ENCODE data around the gene CELF3. TPM values are rescaled to one million over a fixed set of nuclear protein-coding genes. Genes with fewer than 3 reads are reported as not detected.
"Not testable (repeated sequence)": the region's sequence is repeated elsewhere in the genome, so short reads cannot be mapped to it uniquely, and the experiment has no call there.

CELF3 gene
- total RNA-seq, 1 experiment from 2014 or later, result 0.07 TPM

GRCh38 chr1:151684128-151684527 lies 32.5 kb downstream of the CELF3 start:
- Histone ChIP-seq H3K27me3 (ENCODE audit: low read length) (no peaks in the 10 kb centered on the region), H3K36me3 (ENCODE audit: low read depth, low read length) (no peaks in the 10 kb centered on the region), H3F3A (ENCODE audit: low read length, unreplicated experiment) (no peaks in the 10 kb centered on the region), H2AFZ (ENCODE audit: low read length) (no peak overlapping the region), H3K79me2 (ENCODE audit: low read length) (no peaks in the 10 kb centered on the region), H4K20me1 (ENCODE audit: low read length) (no peaks in the 10 kb centered on the region), H3K27ac (ENCODE audit: low read length) (no peak overlapping the region), H3K9me3 (ENCODE audit: low read length) (no peaks in the 10 kb centered on the region), H3K4me3 (ENCODE audit: low read length) (no peak overlapping the region), H3K9me2 (replicated peaks; ENCODE audit: low read length) (no peaks in the 10 kb centered on the region), H3K9ac (ENCODE audit: low read length) (no peak overlapping the region), H3K4me1 (ENCODE audit: insufficient read depth, low read length) (peaks cover 30% of the 10 kb centered on the region), H3K4me2 (ENCODE audit: low read length) (no peak overlapping the region)
- no TSS peak for BruUV-seq (replicated peaks)
- TF ChIP-seq EZH2 (IDR thresholded peaks at IDR 0.05; ENCODE audit: low read length, unreplicated experiment) (no peak), EZH2phosphoT487 (IDR thresholded peaks at IDR 0.05; ENCODE audit: borderline replicate concordance, low read length) (no peak), CTCF (conservative IDR thresholded peaks at IDR 0.05; ENCODE audit: low read depth, low read length) (no peak)
- ATAC-seq, result no peak
- intact Hi-C loops (cut with micrococcal nuclease), result loop anchor here (5.0 kb wide), 1 partner anchor 137 kb away; no protein-coding TSS in a partner anchor
- DNase-seq, result no peak
- ChIA-PET CTCF (no interaction called here), POLR2A (ENCODE audit: unreplicated experiment) (no interaction called here)

GRCh38 chr1:151682901-151683300 lies 33.7 kb downstream of the CELF3 start:
- BruUV-seq (replicated peaks); H3F3A ChIP-seq (ENCODE audit: low read length, unreplicated experiment); H3K27ac ChIP-seq (ENCODE audit: low read length); ATAC-seq; H3K9ac ChIP-seq (ENCODE audit: low read length); H3K4me2 ChIP-seq (ENCODE audit: low read length); DNase-seq; POLR2A ChIA-PET (ENCODE audit: unreplicated experiment); CTCF ChIA-PET; H3K27me3 ChIP-seq (ENCODE audit: low read length); H3K4me3 ChIP-seq (ENCODE audit: low read length); H3K36me3 ChIP-seq (ENCODE audit: low read depth, low read length); H2AFZ ChIP-seq (ENCODE audit: low read length); H4K20me1 ChIP-seq (ENCODE audit: low read length); H3K9me3 ChIP-seq (ENCODE audit: low read length); H3K79me2 ChIP-seq (ENCODE audit: low read length); H3K9me2 ChIP-seq (replicated peaks; ENCODE audit: low read length): not testable (repeated sequence)
- peaks cover 32% of the 10 kb centered on the region for H3K4me1 ChIP-seq (ENCODE audit: insufficient read depth, low read length)
- intact Hi-C loops (cut with micrococcal nuclease), result loop anchor here (5.0 kb wide), 1 partner anchor 136 kb away; no protein-coding TSS in a partner anchor

GRCh38 chr1:151681923-151682322 lies 34.7 kb downstream of the CELF3 start:
- DNase-seq (peak; percentile 43), ATAC-seq (no peak)
- ChIA-PET POLR2A (ENCODE audit: unreplicated experiment) (no interaction called here), CTCF (interaction anchor here (0.8 kb wide), 1 partner anchor 11 kb away, joined by 5 read pairs; no protein-coding TSS in a partner anchor)
- H4K20me1 ChIP-seq (ENCODE audit: low read length), result no peaks in the 10 kb centered on the region
- H3K79me2 ChIP-seq (ENCODE audit: low read length), result no peaks in the 10 kb centered on the region
- peak overlapping the region; percentile 84; the same call in 1 of the 2 replicates for H3K27ac ChIP-seq (ENCODE audit: low read length)
- no peak overlapping the region for H2AFZ ChIP-seq (ENCODE audit: low read length)
- no peak overlapping the region for H3K9ac ChIP-seq (ENCODE audit: low read length)
- no peak overlapping the region for H3K4me3 ChIP-seq (ENCODE audit: low read length)
- intact Hi-C loops (cut with micrococcal nuclease), result loop anchor here (5.0 kb wide), 1 partner anchor 135 kb away; no protein-coding TSS in a partner anchor
- peak overlapping the region; percentile 0 for H3K4me2 ChIP-seq (ENCODE audit: low read length)
- TF ChIP-seq EZH2phosphoT487 (IDR thresholded peaks at IDR 0.05; ENCODE audit: borderline replicate concordance, low read length) (no peak), EZH2 (IDR thresholded peaks at IDR 0.05; ENCODE audit: low read length, unreplicated experiment) (no peak), CTCF (conservative IDR thresholded peaks at IDR 0.05; ENCODE audit: low read depth, low read length) (no peak)
- H3K36me3 ChIP-seq (ENCODE audit: low read depth, low read length), result no peaks in the 10 kb centered on the region
- no peaks in the 10 kb centered on the region for H3K9me2 ChIP-seq (replicated peaks; ENCODE audit: low read length)
- peaks cover 32% of the 10 kb centered on the region for H3K4me1 ChIP-seq (ENCODE audit: insufficient read depth, low read length)
- H3F3A ChIP-seq (ENCODE audit: low read length, unreplicated experiment), result no peaks in the 10 kb centered on the region
- H3K27me3 ChIP-seq (ENCODE audit: low read length), result no peaks in the 10 kb centered on the region
- no TSS peak for BruUV-seq (replicated peaks)
- no peaks in the 10 kb centered on the region for H3K9me3 ChIP-seq (ENCODE audit: low read length)

Measured in PC-3 (cell line).